HG02981 (cell line): Measurements from ENCODE around the gene PAX9.
"Not testable (repeated sequence)": the region's sequence is repeated elsewhere in the genome, so short reads cannot be mapped to it uniquely, and the experiment has no call there.

Experiments used
- ATAC-seq: cut with Tn5 transposase; IDR thresholded peaks from one replicate; pipeline ENCODE4 v1.9.1; 2021; ENCODE audit warnings: mild to moderate bottlenecking, moderate library complexity; ENCODE audit not compliant: unreplicated experiment

The PAX9 gene

GRCh38 chr14:36672095-36672494, 10.4 kb downstream of the PAX9 start:
- ATAC-seq = no peak

- no peak for ATAC-seq
Measured at GRCh38 chr14:36674659-36675058, 13.0 kb downstream of the PAX9 start.

- ATAC-seq = no peak
Measured at GRCh38 chr14:36675581-36675980, 13.9 kb downstream of the PAX9 start.

- ATAC-seq = no peak
Measured at GRCh38 chr14:36676236-36676635, 14.6 kb downstream of the PAX9 start.

- ATAC-seq = no peak
Measured at GRCh38 chr14:36682338-36682737, 20.7 kb downstream of the PAX9 start.

- ATAC-seq = no peak
Measured at GRCh38 chr14:36683083-36683724, 21.5 kb downstream of the PAX9 start.

- no peak for ATAC-seq
Measured at GRCh38 chr14:36684946-36685345, 23.3 kb downstream of the PAX9 start.

- no peak for ATAC-seq
Measured at GRCh38 chr14:36690311-36691040, 28.8 kb downstream of the PAX9 start.

- not testable (repeated sequence) for ATAC-seq
Measured at GRCh38 chr14:36699420-36699819, 37.8 kb downstream of the PAX9 start.

- no peak for ATAC-seq
Measured at GRCh38 chr14:36700651-36701050, 39.0 kb downstream of the PAX9 start.

- ATAC-seq = no peak
Measured at GRCh38 chr14:36701132-36701531, 39.5 kb downstream of the PAX9 start.

GRCh38 chr14:36702474-36702873, 40.8 kb downstream of the PAX9 start:
- no peak for ATAC-seq

- no peak for ATAC-seq
Measured at GRCh38 chr14:36707570-36707969, 45.9 kb downstream of the PAX9 start.

GRCh38 chr14:36713960-36714703, 52.5 kb downstream of the PAX9 start:
- no peak for ATAC-seq

- no peak for ATAC-seq
Measured at GRCh38 chr14:36716614-36717184, 55.0 kb downstream of the PAX9 start.

GRCh38 chr14:36717363-36717762, 55.7 kb downstream of the PAX9 start:
- ATAC-seq = no peak

GRCh38 chr14:36718216-36718615, 56.6 kb downstream of the PAX9 start:
- no peak for ATAC-seq

- ATAC-seq = no peak
Measured at GRCh38 chr14:36719823-36720222, 58.2 kb downstream of the PAX9 start.

- ATAC-seq = no peak
Measured at GRCh38 chr14:36720657-36721056, 59.0 kb downstream of the PAX9 start.

- no peak for ATAC-seq
Measured at GRCh38 chr14:36721877-36722276, 60.2 kb downstream of the PAX9 start.

- no peak for ATAC-seq
Measured at GRCh38 chr14:36723530-36723929, 61.9 kb downstream of the PAX9 start.

- ATAC-seq = no peak
Measured at GRCh38 chr14:36724162-36724561, 62.5 kb downstream of the PAX9 start.
